GM12878 (cell line): ENCODE results near the gene RAB12.

Experiments
- CTCF ChIP-seq, 3 experiments: IDR thresholded peaks in 2 of 3; conservative IDR thresholded peaks in 1 of 3; 2 replicates each; pipeline ENCODE4 v1.5.1; 2011; ENCODE audit warnings: low read depth in 3 of 3, low read length in 3 of 3, mild to moderate bottlenecking in 3 of 3, control low read depth in 2 of 3, moderate library complexity in 2 of 3, inconsistent platforms in 1 of 3, mixed read lengths in 1 of 3; ENCODE audit not compliant: control insufficient read depth in 2 of 3, insufficient read depth in 1 of 3; ENCODE audit errors: extremely low read depth in 1 of 3
- NR2F1 ChIP-seq: fragments of 450-650 bp; conservative IDR thresholded peaks from 2 replicates; pipeline ENCODE4 v1.6.1; 2017; ENCODE audit warnings: mild to moderate bottlenecking
- POLR2A ChIP-seq: IDR thresholded peaks from 2 replicates; pipeline ENCODE4 v1.6.1; 2011; ENCODE audit warnings: low read depth, mild to moderate bottlenecking, low read length
- POLR2AphosphoS2 ChIP-seq: IDR thresholded peaks from 2 replicates; pipeline ENCODE4 v1.6.1; 2011; ENCODE audit warnings: low read depth, mild to moderate bottlenecking, low read length, improper control_type of control experiment, moderate library complexity
- TARDBP ChIP-seq: IDR thresholded peaks from 2 replicates; pipeline ENCODE4 v1.6.1; 2016; ENCODE audit warnings: borderline replicate concordance
- ZZZ3 ChIP-seq: IDR thresholded peaks from 2 replicates; pipeline ENCODE4 v1.6.1; 2011; ENCODE audit warnings: low read depth; ENCODE audit not compliant: control insufficient read depth, insufficient read length

DNA sequence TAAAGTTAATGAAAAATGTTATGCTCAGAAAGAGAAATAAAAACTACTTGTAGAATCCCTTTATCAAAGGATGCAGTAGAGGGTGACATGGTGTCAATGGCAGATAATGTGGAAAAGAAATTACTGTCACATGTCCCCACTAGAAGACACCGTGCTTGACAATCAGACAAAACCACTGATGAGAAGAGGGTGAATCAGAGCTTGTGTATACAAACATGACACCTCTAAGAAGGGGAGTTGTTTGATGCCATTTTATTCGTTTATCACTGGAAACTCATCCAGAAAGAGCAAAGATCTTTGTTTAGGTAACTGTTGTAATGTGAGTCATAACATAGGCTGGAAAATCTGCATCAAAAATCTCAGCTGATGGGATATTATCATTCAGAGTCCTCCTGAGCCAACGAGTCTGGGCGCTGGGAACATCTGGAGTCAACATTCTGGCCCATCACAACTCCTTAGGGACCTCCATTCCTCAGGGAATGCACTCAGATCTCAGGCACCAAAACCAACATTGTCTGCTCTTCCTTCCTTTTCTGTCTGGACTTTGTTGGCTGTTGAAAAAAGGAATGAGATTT is 49.5 kb upstream of the RAB12 start:
- no peak for TF ChIP-seq CTCF (IDR thresholded peaks at IDR 0.05 in 2 of 3, conservative IDR thresholded peaks at IDR 0.05 in 1 of 3; ENCODE audit: control insufficient read depth in 2 of 3, extremely low read depth in 1 of 3, insufficient read depth in 1 of 3, low read depth in 3 of 3, low read length in 3 of 3)
- no peak for TF ChIP-seq POLR2AphosphoS2
- TF ChIP-seq NR2F1 = no peak
- TF ChIP-seq ZZZ3 = no peak
- TF ChIP-seq TARDBP = no peak
- no peak for TF ChIP-seq POLR2A
